ENCODE results near the gene NOVA2. TPM values are rescaled to one million over a fixed set of nuclear protein-coding genes. Genes with fewer than 3 reads are reported as not detected.

The NOVA2 gene
- total RNA-seq, 4 donors from 2014 or later: 1.2 to 4.6 (median 2.7) TPM

DNA sequence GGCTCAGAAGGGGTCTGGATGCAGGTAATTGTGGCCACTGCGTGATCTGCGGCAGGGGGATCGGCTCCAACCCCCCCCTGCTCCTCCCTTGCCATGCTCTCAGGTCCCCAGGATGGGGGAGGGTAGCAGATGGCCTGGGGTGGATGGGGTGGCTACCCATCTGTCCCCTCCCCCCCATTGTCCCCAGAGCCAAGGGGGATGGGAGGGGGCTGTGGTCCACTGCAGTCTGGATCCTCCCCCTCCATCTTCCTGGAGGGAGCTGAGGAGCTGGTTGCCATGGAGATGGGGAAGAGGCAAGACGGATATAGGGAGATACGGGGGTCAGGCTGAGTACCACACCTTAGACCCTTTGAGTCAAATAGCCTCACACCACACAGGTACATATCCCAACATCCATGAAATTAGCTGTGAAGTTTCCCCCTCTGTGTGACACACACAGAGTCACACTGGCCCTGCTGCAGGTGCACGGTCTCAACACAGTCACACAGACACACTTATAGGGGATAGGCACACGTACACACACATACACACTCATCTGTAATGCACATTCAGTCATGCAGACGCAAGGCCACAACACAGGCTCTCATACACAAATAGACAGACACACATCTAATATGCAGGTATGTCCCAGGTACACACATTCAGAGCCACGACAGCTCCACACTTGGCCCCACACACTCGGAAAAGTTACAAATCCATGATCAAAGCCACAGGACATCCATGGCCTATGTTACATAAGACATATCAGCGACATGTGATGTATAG lies 1.8 kb upstream of the NOVA2 start:
- 75% methylated on average over 8 of the region's 11 CpGs for WGBS
- H3K36me3 ChIP-seq: no peaks in the 10 kb centered on the region
- H3K4me1 ChIP-seq: peaks cover 8 to 18% (median 17%) of the 10 kb centered on the region in 4 donors
- peaks cover 4 to 81% (median 36%) of the 10 kb centered on the region in 4 donors for H3K27me3 ChIP-seq
- H3K9me3 ChIP-seq: no peaks in the 10 kb centered on the region
- H3K27ac ChIP-seq (replicated peaks in 1 of 4): no peak overlapping the region
- no peak overlapping the region for H3K4me3 ChIP-seq
- DNase-seq (ENCODE audit: extremely low spot score): no peak
- intact Hi-C loops (cut with DNase I): no loop called here
- TF ChIP-seq POLR2AphosphoS5 (IDR thresholded peaks at IDR 0.05) (no peak), POLR2A (IDR thresholded peaks at IDR 0.05; ENCODE audit: low read depth) (no peak), EP300 (IDR thresholded peaks at IDR 0.05) (no peak)
- TF ChIP-seq, protein P1, sequence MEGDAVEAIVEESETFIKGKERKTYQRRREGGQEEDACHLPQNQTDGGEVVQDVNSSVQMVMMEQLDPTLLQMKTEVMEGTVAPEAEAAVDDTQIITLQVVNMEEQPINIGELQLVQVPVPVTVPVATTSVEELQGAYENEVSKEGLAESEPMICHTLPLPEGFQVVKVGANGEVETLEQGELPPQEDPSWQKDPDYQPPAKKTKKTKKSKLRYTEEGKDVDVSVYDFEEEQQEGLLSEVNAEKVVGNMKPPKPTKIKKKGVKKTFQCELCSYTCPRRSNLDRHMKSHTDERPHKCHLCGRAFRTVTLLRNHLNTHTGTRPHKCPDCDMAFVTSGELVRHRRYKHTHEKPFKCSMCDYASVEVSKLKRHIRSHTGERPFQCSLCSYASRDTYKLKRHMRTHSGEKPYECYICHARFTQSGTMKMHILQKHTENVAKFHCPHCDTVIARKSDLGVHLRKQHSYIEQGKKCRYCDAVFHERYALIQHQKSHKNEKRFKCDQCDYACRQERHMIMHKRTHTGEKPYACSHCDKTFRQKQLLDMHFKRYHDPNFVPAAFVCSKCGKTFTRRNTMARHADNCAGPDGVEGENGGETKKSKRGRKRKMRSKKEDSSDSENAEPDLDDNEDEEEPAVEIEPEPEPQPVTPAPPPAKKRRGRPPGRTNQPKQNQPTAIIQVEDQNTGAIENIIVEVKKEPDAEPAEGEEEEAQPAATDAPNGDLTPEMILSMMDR (IDR thresholded peaks at IDR 0.05): no peak

DNA sequence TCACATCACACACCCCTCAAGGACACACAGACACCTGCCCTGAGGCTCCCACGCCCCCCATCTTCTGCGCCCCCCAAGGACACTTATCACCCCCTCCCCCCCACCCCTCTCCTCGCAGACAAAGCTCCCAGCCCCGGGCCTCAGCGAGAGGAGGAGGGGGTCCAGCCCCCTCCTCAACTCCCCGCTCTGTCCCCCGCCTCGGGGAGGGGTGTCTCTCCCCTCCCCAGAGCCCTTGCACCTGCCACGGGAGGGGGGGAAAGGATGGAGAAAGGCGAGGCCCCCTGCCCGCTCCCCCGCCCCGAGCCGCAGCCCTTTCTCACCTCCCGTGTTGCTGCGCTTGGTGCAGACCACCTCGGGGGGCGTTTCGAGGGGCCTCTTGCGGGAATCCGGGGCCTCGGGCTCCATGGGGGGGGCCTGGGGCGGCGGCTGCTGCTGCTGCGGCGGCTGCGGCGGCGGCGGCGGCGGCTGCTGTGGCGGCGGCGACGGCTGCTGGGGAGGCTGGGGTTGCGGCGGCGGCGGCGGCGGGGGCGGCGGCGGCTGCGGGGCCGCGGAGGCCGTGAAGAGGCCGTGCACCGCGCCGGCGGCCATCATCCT lies 621 bp downstream of the NOVA2 start:
- DNase-seq (ENCODE audit: extremely low spot score): no peak
- Histone ChIP-seq H3K4me3 (peak overlapping the region; percentile 46 to 63 (median 48)), H3K4me1 (peaks cover 14 to 19% (median 17%) of the 10 kb centered on the region in 4 donors), H3K36me3 (peaks cover 0 to 8% (median 0%) of the 10 kb centered on the region in 4 donors), H3K27me3 (peaks cover 4 to 84% (median 39%) of the 10 kb centered on the region in 4 donors), H3K9me3 (no peaks in the 10 kb centered on the region), H3K27ac (replicated peaks in 1 of 4) (peak overlapping the region; percentile 31 to 60 (median 52))
- WGBS: 0% methylated on average over 5 of the region's 54 CpGs
- intact Hi-C loops (cut with DNase I): no loop called here
- no peak for TF ChIP-seq POLR2A (IDR thresholded peaks at IDR 0.05; ENCODE audit: low read depth)
- no peak for TF ChIP-seq POLR2AphosphoS5 (IDR thresholded peaks at IDR 0.05)
- TF ChIP-seq, protein P1 (IDR thresholded peaks at IDR 0.05): no peak
- TF ChIP-seq EP300 (IDR thresholded peaks at IDR 0.05): no peak

DNA sequence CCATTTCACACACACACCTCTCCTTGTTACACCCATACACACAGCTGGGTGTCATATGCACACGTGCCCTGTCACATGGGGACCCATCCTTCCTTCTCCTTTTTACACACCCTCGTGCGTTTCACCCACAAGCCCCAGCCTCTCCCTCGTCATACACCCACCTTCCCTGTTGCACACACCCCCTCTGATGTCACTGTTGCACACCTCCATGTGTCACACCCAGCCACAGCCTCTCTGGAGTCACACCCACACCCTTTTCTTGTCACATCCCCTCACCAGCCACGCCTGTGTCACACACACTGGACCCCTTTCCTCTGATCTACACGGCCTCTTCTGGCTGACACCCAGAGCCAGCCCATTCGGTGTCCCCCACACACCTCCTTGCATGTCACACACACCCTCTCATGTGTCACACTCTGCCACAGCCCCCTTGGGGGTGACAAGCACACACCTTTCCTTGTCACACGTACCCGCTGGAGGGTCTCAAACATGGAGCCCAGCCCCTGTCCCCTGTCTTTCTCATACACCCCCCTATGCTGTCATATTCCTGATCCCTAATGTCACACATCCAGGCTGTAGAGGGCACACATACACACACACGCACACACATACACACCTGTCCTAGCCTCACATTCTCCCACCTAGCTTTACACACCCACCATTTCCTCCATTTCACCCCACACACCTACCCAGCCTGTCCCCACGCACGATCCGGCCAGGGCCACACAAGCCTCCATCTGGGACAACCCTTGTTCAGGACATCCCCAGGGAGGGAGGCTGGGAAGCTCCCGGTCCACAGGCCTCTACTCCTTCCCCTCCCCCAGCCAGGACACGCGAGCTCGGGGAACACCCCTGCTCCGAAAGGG lies 1.4 kb downstream of the NOVA2 start:
- Histone ChIP-seq H3K27ac (replicated peaks in 1 of 4) (peak overlapping the region; percentile 47 to 60 (median 52)), H3K9me3 (no peaks in the 10 kb centered on the region), H3K4me1 (peaks cover 14 to 19% (median 17%) of the 10 kb centered on the region in 4 donors), H3K4me3 (peak overlapping the region; percentile 46 to 63 (median 48)), H3K27me3 (peaks cover 4 to 91% (median 39%) of the 10 kb centered on the region in 4 donors), H3K36me3 (peaks cover 0 to 11% (median 0%) of the 10 kb centered on the region in 4 donors)
- intact Hi-C loops (cut with DNase I): no loop called here
- WGBS: 23% methylated on average over 18 of the region's 18 CpGs
- no peak for DNase-seq (ENCODE audit: extremely low spot score)
- no peak for TF ChIP-seq POLR2AphosphoS5 (IDR thresholded peaks at IDR 0.05)

DNA sequence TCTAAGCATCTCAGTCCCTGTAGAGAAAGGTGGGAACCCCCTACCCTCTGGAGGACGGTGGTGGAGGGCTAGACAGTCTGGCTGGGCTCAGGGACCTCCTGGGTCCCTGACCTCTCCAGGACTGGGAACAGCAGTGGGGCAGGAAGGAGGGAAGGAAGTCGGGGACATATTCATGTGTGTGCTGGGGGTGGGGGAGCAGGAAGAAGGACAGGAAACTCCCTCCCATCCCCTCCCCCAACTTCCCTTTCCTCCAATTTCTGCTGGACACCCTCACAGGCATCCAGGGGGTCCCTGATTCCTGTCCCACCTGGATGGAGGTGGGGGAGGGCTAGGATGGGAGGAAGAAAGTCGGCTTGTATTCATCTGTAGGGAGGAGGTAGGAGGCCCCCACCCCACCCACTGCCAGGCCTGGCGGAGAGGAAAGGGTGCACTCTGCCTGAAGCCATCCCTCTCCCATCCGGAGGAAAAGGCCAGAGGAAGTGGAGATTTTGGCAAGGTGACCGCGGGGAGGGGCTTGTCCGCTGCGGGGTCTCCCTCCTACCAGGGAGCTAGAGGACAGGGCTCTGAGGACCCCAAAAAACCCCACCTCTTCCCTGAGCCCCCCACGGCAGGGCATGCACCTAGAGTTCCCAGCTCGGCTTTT lies 2.3 kb downstream of the NOVA2 start:
- no peak for DNase-seq (ENCODE audit: extremely low spot score)
- Histone ChIP-seq H3K36me3 (peaks cover 0 to 14% (median 0%) of the 10 kb centered on the region in 4 donors), H3K27ac (replicated peaks in 1 of 4) (peak overlapping the region in 3 of 4 donors; percentile 23 to 60 (median 47)), H3K27me3 (peaks cover 4 to 94% (median 39%) of the 10 kb centered on the region in 4 donors), H3K4me3 (peak overlapping the region; percentile 46 to 63 (median 48)), H3K9me3 (no peaks in the 10 kb centered on the region), H3K4me1 (peaks cover 14 to 19% (median 17%) of the 10 kb centered on the region in 4 donors)
- intact Hi-C loops (cut with DNase I): no loop called here
- 3% methylated on average over 7 of the region's 11 CpGs for WGBS
- TF ChIP-seq EP300 (IDR thresholded peaks at IDR 0.05) (no peak), POLR2A (IDR thresholded peaks at IDR 0.05; ENCODE audit: low read depth) (no peak), POLR2AphosphoS5 (IDR thresholded peaks at IDR 0.05) (no peak)
- TF ChIP-seq, protein P1 (IDR thresholded peaks at IDR 0.05): no peak

All from esophagus muscularis mucosa (tissue), 4 donors.